Neural progenitor cell (in vitro differentiated cells): ENCODE results near the gene NDUFAF2.

Source experiments
- CTCF ChIP-seq: fragments of 200-600 bp; sonication (generic); IDR thresholded peaks from 2 replicates; pipeline ENCODE4 v1.5.1; 2017; ENCODE audit warnings: antibody characterized with exemption, mild to moderate bottlenecking
- EZH2 ChIP-seq: fragments of 200-600 bp; sonication (generic); IDR thresholded peaks from 2 replicates; pipeline ENCODE4 v1.6.1; 2017; ENCODE audit warnings: antibody characterized with exemption, mild to moderate bottlenecking, moderate library complexity
- EZH2phosphoT487 ChIP-seq: fragments of 200-600 bp; sonication (generic); IDR thresholded peaks from 2 replicates; pipeline ENCODE4 v1.6.1; 2017; ENCODE audit warnings: antibody characterized with exemption

GRCh38 chr5:61023131-61023530 lies 78.1 kb downstream of the NDUFAF2 start:
- TF ChIP-seq CTCF (no peak), EZH2 (no peak), EZH2phosphoT487 (no peak)
